Neural progenitor cell (in vitro differentiated cells): Measurements from ENCODE around the gene ZIK1. TPM values are rescaled to one million over a fixed set of nuclear protein-coding genes. Genes with fewer than 3 reads are reported as not detected.

Experiments used
- DNase-seq: peaks from one replicate; pipeline ENCODE4 v3.0.0-alpha.2; 2016; ENCODE audit warnings: low spot score
- H2AFZ ChIP-seq: fragments of 200-600 bp; sonication (generic); replicated peaks from 2 replicates; pipeline ENCODE4 v1.6.1; 2016; ENCODE audit warnings: antibody characterized with exemption
- H3F3A ChIP-seq: fragments of 200-600 bp; sonication (generic); 2 replicates; pipeline ENCODE4 v1.6.1; 2016; ENCODE audit warnings: antibody characterized with exemption, low read depth
- H3K27ac ChIP-seq: fragments of 200-600 bp; sonication (generic); 2 replicates; pipeline ENCODE4 v1.5.1; 2016; ENCODE audit warnings: mild to moderate bottlenecking
- H3K27me3 ChIP-seq: fragments of 200-600 bp; sonication (generic); 2 replicates; pipeline ENCODE4 v1.6.1; 2016; ENCODE audit warnings: mild to moderate bottlenecking, moderate library complexity
- H3K36me3 ChIP-seq: fragments of 200-600 bp; sonication (generic); 2 replicates; pipeline ENCODE4 v1.5.1; 2016
- H3K4me1 ChIP-seq: fragments of 200-600 bp; sonication (generic); 2 replicates; pipeline ENCODE4 v1.6.1; 2016; ENCODE audit warnings: mixed run types
- H3K4me2 ChIP-seq: fragments of 200-600 bp; sonication (generic); 2 replicates; pipeline ENCODE4 v1.6.1; 2016
- H3K4me3 ChIP-seq: fragments of 200-600 bp; sonication (generic); 2 replicates; pipeline ENCODE4 v1.5.1; 2016
- H3K79me2 ChIP-seq: fragments of 200-600 bp; sonication (generic); 2 replicates; pipeline ENCODE4 v1.6.1; 2016; ENCODE audit warnings: low read depth
- H3K9ac ChIP-seq: fragments of 200-600 bp; sonication (generic); 2 replicates; pipeline ENCODE4 v1.6.1; 2016
- H3K9me3 ChIP-seq: fragments of 200-600 bp; sonication (generic); 2 replicates; pipeline ENCODE4 v1.5.1; 2016; ENCODE audit warnings: low read depth
- H4K20me1 ChIP-seq: fragments of 200-600 bp; sonication (generic); 2 replicates; pipeline ENCODE4 v1.6.1; 2016; ENCODE audit warnings: low read depth
- H3K27ac Mint-ChIP-seq: 3 replicates; pipeline ENCODE4 v1.8.0; 2021; ENCODE audit warnings: mixed read lengths
- H3K27me3 Mint-ChIP-seq: 2 replicates; pipeline ENCODE4 v1.8.0; 2022; ENCODE audit warnings: low read depth, mild to moderate bottlenecking, inconsistent platforms, moderate library complexity, mixed read lengths; ENCODE audit not compliant: insufficient read depth
- H3K36me3 Mint-ChIP-seq: 3 replicates; pipeline ENCODE4 v1.8.0; 2021; ENCODE audit warnings: mixed read lengths
- H3K4me1 Mint-ChIP-seq: 3 replicates; pipeline ENCODE4 v1.8.0; 2021; ENCODE audit warnings: mixed read lengths
- H3K4me3 Mint-ChIP-seq: 3 replicates; pipeline ENCODE4 v1.8.0; 2021; ENCODE audit warnings: mild to moderate bottlenecking, moderate library complexity, mixed read lengths
- H3K9me3 Mint-ChIP-seq: 3 replicates; pipeline ENCODE4 v1.8.0; 2020; ENCODE audit warnings: mixed read lengths
- EZH2 ChIP-seq: fragments of 200-600 bp; sonication (generic); IDR thresholded peaks from 2 replicates; pipeline ENCODE4 v1.6.1; 2017; ENCODE audit warnings: antibody characterized with exemption, mild to moderate bottlenecking, moderate library complexity
- EZH2phosphoT487 ChIP-seq: fragments of 200-600 bp; sonication (generic); IDR thresholded peaks from 2 replicates; pipeline ENCODE4 v1.6.1; 2017; ENCODE audit warnings: antibody characterized with exemption
- total RNA-seq: library from RNA; depleted of rRNA; stranded (reverse); fragments of >200 nt; gene quantifications from 2 replicates; pipeline ENCODE4 v1.2.3, GENCODE V29; 2015; ENCODE audit warnings: low replicate concordance
- TF ChIP-seq, protein P1 (sequence below): fragments of 200-600 bp; sonication (generic); IDR thresholded peaks from 2 replicates; pipeline ENCODE4 v1.5.1; 2017; ENCODE audit warnings: antibody characterized with exemption, mild to moderate bottlenecking

The ZIK1 gene
- total RNA-seq, 1 donor from 2014 or later = 35.1 TPM

DNA sequence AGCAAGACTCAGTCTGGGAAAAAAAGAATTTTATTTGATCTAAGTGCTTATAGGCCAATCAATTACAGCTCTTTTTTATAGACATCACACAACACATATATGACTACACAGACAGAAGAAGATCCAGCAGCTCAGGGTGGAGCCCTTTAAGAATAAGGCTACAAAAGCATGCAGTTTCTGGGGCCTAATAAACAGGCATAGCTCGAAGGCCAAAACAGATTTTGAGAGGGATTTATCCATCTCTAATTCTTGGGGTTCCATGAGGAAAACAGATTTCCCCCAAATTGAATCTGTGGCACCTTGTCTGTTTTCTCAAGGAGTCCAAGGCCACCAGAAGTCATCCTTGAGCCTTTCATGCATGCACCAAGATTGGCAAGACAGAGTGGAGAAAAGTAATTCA is 20.4 kb upstream of the ZIK1 start:
- H3K9me3 Mint-ChIP-seq = peaks cover 84% of the 10 kb centered on the region

DNA sequence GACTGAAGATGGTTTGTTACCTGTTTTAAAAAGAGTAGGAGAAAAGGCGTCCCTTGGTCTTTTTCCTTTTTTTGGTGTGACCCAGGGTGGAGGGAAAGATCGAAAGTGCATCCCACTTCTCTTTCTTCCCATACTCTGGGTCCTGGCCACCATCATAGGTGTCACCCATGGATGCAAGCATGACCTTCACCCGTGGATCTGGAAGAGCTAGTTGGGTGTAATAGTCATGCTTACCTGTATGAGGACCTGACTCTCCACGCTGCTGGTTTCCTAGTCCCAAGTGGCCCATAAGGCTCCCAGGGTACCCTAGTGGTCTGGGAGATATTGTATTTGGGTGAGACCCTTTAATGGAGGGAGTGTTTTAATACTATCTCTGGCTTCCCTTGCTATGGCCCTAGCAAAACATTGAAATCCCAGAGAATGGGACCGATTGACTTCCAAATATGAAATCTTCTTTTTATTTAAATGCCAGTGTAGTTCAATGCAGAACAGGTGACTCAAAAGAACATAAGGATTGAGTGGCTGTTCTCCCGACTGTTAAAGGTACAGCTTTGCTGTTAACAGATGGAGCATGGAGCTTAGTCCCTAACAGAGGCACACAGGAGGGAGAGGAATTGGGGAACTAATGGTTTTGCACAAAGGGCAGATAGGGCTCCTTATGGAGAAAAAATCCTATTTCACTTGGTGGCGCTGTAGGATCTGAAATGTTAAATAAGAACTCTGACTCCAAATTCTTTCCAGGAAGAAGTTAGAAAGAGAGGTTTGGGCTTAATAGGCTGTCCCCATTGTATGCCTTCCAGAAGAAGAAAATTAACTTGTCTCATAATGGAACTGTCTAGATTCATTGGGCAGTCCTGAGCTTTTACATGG is 17.3 kb upstream of the ZIK1 start:
- no peak overlapping the region for H3K4me2 ChIP-seq
- no peaks in the 10 kb centered on the region for H3K27me3 ChIP-seq
- H3K36me3 ChIP-seq = peaks cover under 1% of the 10 kb centered on the region
- TF ChIP-seq, protein P1, sequence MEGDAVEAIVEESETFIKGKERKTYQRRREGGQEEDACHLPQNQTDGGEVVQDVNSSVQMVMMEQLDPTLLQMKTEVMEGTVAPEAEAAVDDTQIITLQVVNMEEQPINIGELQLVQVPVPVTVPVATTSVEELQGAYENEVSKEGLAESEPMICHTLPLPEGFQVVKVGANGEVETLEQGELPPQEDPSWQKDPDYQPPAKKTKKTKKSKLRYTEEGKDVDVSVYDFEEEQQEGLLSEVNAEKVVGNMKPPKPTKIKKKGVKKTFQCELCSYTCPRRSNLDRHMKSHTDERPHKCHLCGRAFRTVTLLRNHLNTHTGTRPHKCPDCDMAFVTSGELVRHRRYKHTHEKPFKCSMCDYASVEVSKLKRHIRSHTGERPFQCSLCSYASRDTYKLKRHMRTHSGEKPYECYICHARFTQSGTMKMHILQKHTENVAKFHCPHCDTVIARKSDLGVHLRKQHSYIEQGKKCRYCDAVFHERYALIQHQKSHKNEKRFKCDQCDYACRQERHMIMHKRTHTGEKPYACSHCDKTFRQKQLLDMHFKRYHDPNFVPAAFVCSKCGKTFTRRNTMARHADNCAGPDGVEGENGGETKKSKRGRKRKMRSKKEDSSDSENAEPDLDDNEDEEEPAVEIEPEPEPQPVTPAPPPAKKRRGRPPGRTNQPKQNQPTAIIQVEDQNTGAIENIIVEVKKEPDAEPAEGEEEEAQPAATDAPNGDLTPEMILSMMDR = no peak
- TF ChIP-seq EZH2 (no peak), EZH2phosphoT487 (no peak)
- no peak overlapping the region for H3K4me3 ChIP-seq
- no peak overlapping the region for H3K27ac Mint-ChIP-seq
- H3K4me1 ChIP-seq = no peaks in the 10 kb centered on the region
- no peak overlapping the region for H3K4me3 Mint-ChIP-seq
- no peaks in the 10 kb centered on the region for H3F3A ChIP-seq
- H3K79me2 ChIP-seq = no peaks in the 10 kb centered on the region
- DNase-seq = peak; percentile 40
- H3K9me3 Mint-ChIP-seq = peaks cover 92% of the 10 kb centered on the region
- H3K27me3 Mint-ChIP-seq = peaks cover 4% of the 10 kb centered on the region
- no peak overlapping the region for H2AFZ ChIP-seq
- H3K27ac ChIP-seq = no peak overlapping the region
- H3K4me1 Mint-ChIP-seq = no peaks in the 10 kb centered on the region
- no peaks in the 10 kb centered on the region for H4K20me1 ChIP-seq
- peaks cover 28% of the 10 kb centered on the region for H3K9me3 ChIP-seq
- H3K36me3 Mint-ChIP-seq = peaks cover 16% of the 10 kb centered on the region
- H3K9ac ChIP-seq = no peak overlapping the region

More for the DNA sequence above, 20.4 kb upstream of the ZIK1 start:
- Histone ChIP-seq H3K27ac (no peak overlapping the region), H3K9ac (no peak overlapping the region), H3K9me3 (peaks cover 37% of the 10 kb centered on the region), H3F3A (no peaks in the 10 kb centered on the region), H3K4me3 (no peak overlapping the region), H3K27me3 (no peaks in the 10 kb centered on the region), H3K79me2 (peaks cover 10% of the 10 kb centered on the region), H3K4me2 (no peak overlapping the region), H3K4me1 (peaks cover 4% of the 10 kb centered on the region), H3K36me3 (no peaks in the 10 kb centered on the region), H2AFZ (no peak overlapping the region), H4K20me1 (peaks cover 5% of the 10 kb centered on the region)
- H3K27me3 Mint-ChIP-seq = peaks cover 16% of the 10 kb centered on the region
- no peak overlapping the region for H3K4me3 Mint-ChIP-seq
- peaks cover 8% of the 10 kb centered on the region for H3K36me3 Mint-ChIP-seq
- no peak for DNase-seq
- TF ChIP-seq, protein P1 = no peak
- TF ChIP-seq EZH2phosphoT487 (no peak), EZH2 (no peak)
- peaks cover 8% of the 10 kb centered on the region for H3K4me1 Mint-ChIP-seq
- H3K27ac Mint-ChIP-seq = no peak overlapping the region

DNA sequence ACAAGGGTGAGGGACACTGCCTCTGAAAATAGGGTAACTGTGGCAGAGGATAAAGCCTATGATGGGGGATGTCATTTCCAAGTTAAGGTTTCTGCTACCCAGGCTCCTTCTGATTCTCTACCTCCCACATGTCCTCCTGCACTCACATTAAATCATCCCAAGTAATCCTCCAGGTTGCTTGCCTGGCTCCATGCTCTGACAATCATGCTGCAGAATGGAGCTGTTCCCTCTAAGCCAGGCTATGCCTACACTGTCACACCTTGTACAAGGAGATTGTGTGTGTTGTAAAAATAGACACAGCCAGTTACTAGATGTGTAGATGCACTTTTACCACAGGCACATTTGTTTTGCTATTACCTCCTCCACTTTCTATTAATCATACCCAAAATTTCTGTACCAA is 13.2 kb upstream of the ZIK1 start:
- no peak overlapping the region for H3K27ac ChIP-seq
- H3K4me1 ChIP-seq = no peaks in the 10 kb centered on the region
- TF ChIP-seq, protein P1 = no peak
- TF ChIP-seq EZH2 = no peak
- TF ChIP-seq EZH2phosphoT487 = no peak
- peaks cover 30% of the 10 kb centered on the region for H3K9me3 ChIP-seq
- Mint-ChIP-seq H3K27me3 (peaks cover 5% of the 10 kb centered on the region), H3K36me3 (peaks cover 55% of the 10 kb centered on the region), H3K4me1 (no peaks in the 10 kb centered on the region), H3K4me3 (no peak overlapping the region), H3K27ac (no peak overlapping the region), H3K9me3 (peaks cover 95% of the 10 kb centered on the region)
- no peaks in the 10 kb centered on the region for H3F3A ChIP-seq
- H2AFZ ChIP-seq = no peak overlapping the region
- H3K4me2 ChIP-seq = no peak overlapping the region
- H3K36me3 ChIP-seq = peaks cover 37% of the 10 kb centered on the region
- no peaks in the 10 kb centered on the region for H3K27me3 ChIP-seq
- no peak overlapping the region for H3K9ac ChIP-seq
- H4K20me1 ChIP-seq = no peaks in the 10 kb centered on the region
- no peak overlapping the region for H3K4me3 ChIP-seq
- H3K79me2 ChIP-seq = no peaks in the 10 kb centered on the region
- DNase-seq = no peak
